H1 (cell line): Measurements from ENCODE around the gene AASDHPPT. TPM values are rescaled to one million over a fixed set of nuclear protein-coding genes. Genes with fewer than 3 reads are reported as not detected.

Experiments used
- CTCF ChIA-PET: fragments of 300-600 bp; sonication (Branson Sonifier 250); formaldehyde crosslinking; loops from one replicate; lab custom pipeline; 2021; ENCODE audit not compliant: partially characterized antibody; lab: Charles Lee
- POLR2A ChIA-PET: fragments of 300-600 bp; sonication (Branson Sonifier 250); formaldehyde crosslinking; loops from one replicate; lab custom pipeline; 2021; ENCODE audit warnings: inconsistent platforms; ENCODE audit not compliant: partially characterized antibody; lab: Charles Lee
- DNase-seq, 2 experiments: peaks; one replicate each; pipeline versions ENCODE4 v3.0.0 to v3.0.0-alpha.2; 2010 to 2022; ENCODE audit warnings: low spot score in 2 of 2, low read depth in 1 of 2, mixed read lengths in 1 of 2
- FAIRE-seq: peaks from 2 replicates; lab custom pipeline; 2011; peaks lifted over from hg19 to GRCh38; lab: Jason Lieb, UNC
- H2AFZ ChIP-seq: 2 replicates; pipeline ENCODE4 v1.8.1; 2012; ENCODE audit warnings: low read length, inconsistent platforms
- H2AK5ac ChIP-seq: 2 replicates; pipeline ENCODE4 v1.6.1; 2013; ENCODE audit warnings: low read depth, low read length
- H2BK120ac ChIP-seq: replicated peaks from 2 replicates; pipeline ENCODE3; 2013; ENCODE audit warnings: low read depth, low read length, inconsistent platforms
- H2BK12ac ChIP-seq: 2 replicates; pipeline ENCODE4 v1.6.1; 2013; ENCODE audit warnings: low read depth, low read length
- H2BK15ac ChIP-seq: 2 replicates; pipeline ENCODE4 v1.6.1; 2013; ENCODE audit warnings: low read length
- H2BK20ac ChIP-seq: 2 replicates; pipeline ENCODE4 v1.6.1; 2013; ENCODE audit warnings: low read length
- H2BK5ac ChIP-seq: 2 replicates; pipeline ENCODE4 v1.6.1; 2013; ENCODE audit warnings: low read depth, low read length
- H3K14ac ChIP-seq: 2 replicates; pipeline ENCODE4 v1.6.1; 2013; ENCODE audit warnings: inconsistent platforms; ENCODE audit not compliant: insufficient read length
- H3K18ac ChIP-seq: 2 replicates; pipeline ENCODE4 v1.6.1; 2013; ENCODE audit warnings: low read length; ENCODE audit errors: extremely low read depth
- H3K23ac ChIP-seq: 2 replicates; pipeline ENCODE4 v1.6.1; 2013; ENCODE audit warnings: inconsistent platforms; ENCODE audit not compliant: insufficient read length
- H3K23me2 ChIP-seq: 2 replicates; pipeline ENCODE4 v1.6.1; 2013; ENCODE audit warnings: low read depth, low read length
- H3K27ac ChIP-seq: 2 replicates; pipeline ENCODE4 v1.6.1; 2011; ENCODE audit warnings: low read depth, low read length, inconsistent platforms
- H3K27me3 ChIP-seq, 4 experiments: replicated peaks in 1 of 4; 1 replicate in 1 of 4; 2 replicates in 3 of 4; pipeline versions ENCODE4 v1.6.1 to v1.8.1; 2011 to 2013; ENCODE audit warnings: low read length in 3 of 4, mild to moderate bottlenecking in 3 of 4, inconsistent platforms in 2 of 4, mixed read lengths in 2 of 4, moderate library complexity in 1 of 4; ENCODE audit not compliant: control insufficient read depth in 3 of 4, insufficient read depth in 3 of 4; ENCODE audit errors: extremely low read depth in 1 of 4
- H3K36me3 ChIP-seq, 4 experiments: 2 replicates each; pipeline versions ENCODE4 v1.6.1 to v1.8.1; 2011 to 2013; ENCODE audit warnings: mild to moderate bottlenecking in 4 of 4, low read length in 3 of 4, moderate library complexity in 2 of 4, control low read depth in 1 of 4, inconsistent platforms in 1 of 4; ENCODE audit not compliant: insufficient read depth in 4 of 4, control insufficient read depth in 2 of 4
- H3K4ac ChIP-seq: replicated peaks from 2 replicates; pipeline ENCODE3; 2013; ENCODE audit warnings: low read length, low read depth, mixed read lengths, inconsistent platforms; ENCODE audit not compliant: insufficient read length
- H3K4me1 ChIP-seq, 4 experiments: replicated peaks in 1 of 4; 1 replicate in 1 of 4; 2 replicates in 3 of 4; pipeline versions ENCODE4 v1.6.1 to v1.8.1; 2011 to 2013; ENCODE audit warnings: low read length in 3 of 4, inconsistent platforms in 2 of 4, mixed read lengths in 1 of 4; ENCODE audit not compliant: insufficient read depth in 4 of 4, control insufficient read depth in 3 of 4
- H3K4me2 ChIP-seq, 2 experiments: 2 replicates each; pipeline versions ENCODE4 v1.6.1 to v1.8.1; 2011 to 2013; ENCODE audit warnings: low read depth in 2 of 2, low read length in 2 of 2, control low read depth in 1 of 2, inconsistent platforms in 1 of 2, mild to moderate bottlenecking in 1 of 2; ENCODE audit not compliant: insufficient read depth in 1 of 2
- H3K4me3 ChIP-seq, 4 experiments: fragments of 200-600, 300-600 bp in 1 of 4; sonication (generic), shearing (Covaris generic), sonication (Bioruptor Twin) in 1 of 4; 2 replicates each; pipeline versions ENCODE4 v1.5.1 to v1.8.1; 2011 to 2016; ENCODE audit warnings: low read length in 4 of 4, low read depth in 3 of 4, control low read depth in 2 of 4, inconsistent platforms in 2 of 4, mild to moderate bottlenecking in 2 of 4, mixed read lengths in 1 of 4, moderate library complexity in 1 of 4; ENCODE audit not compliant: insufficient read depth in 2 of 4; ENCODE audit errors: extremely low read depth in 1 of 4
- H3K56ac ChIP-seq: replicated peaks from 2 replicates; pipeline ENCODE3; 2013; ENCODE audit warnings: low read depth, mild to moderate bottlenecking, mixed read lengths, low read length, inconsistent platforms; ENCODE audit not compliant: insufficient read length
- H3K79me1 ChIP-seq: 2 replicates; pipeline ENCODE4 v1.6.1; 2013; ENCODE audit warnings: low read depth, low read length, control low read depth
- H3K79me2 ChIP-seq, 2 experiments: 2 replicates each; pipeline versions ENCODE4 v1.6.1 to v1.8.1; 2012 to 2013; ENCODE audit warnings: low read length in 2 of 2, mild to moderate bottlenecking in 2 of 2, inconsistent platforms in 1 of 2; ENCODE audit not compliant: insufficient read depth in 2 of 2, control insufficient read depth in 1 of 2
- H3K9ac ChIP-seq, 4 experiments: replicated peaks in 1 of 4; 1 replicate in 1 of 4; 2 replicates in 3 of 4; pipeline versions ENCODE4 v1.6.1 to v1.8.1; 2011 to 2013; ENCODE audit warnings: low read depth in 3 of 4, low read length in 3 of 4, control low read depth in 2 of 4, mild to moderate bottlenecking in 2 of 4, moderate library complexity in 2 of 4, inconsistent platforms in 1 of 4; ENCODE audit errors: extremely low read depth in 1 of 4
- H3K9me3 ChIP-seq, 2 experiments: 2 replicates each; pipeline versions ENCODE4 v1.6.1 to v1.8.1; 2012 to 2013; ENCODE audit warnings: mild to moderate bottlenecking in 2 of 2, moderate library complexity in 2 of 2, control low read depth in 1 of 2, inconsistent platforms in 1 of 2, low read depth in 1 of 2, low read length in 1 of 2, mixed read lengths in 1 of 2; ENCODE audit not compliant: insufficient read depth in 2 of 2
- H4K20me1 ChIP-seq, 2 experiments: replicated peaks in 1 of 2; 2 replicates each; pipeline versions ENCODE3 to v1.8.1; 2011 to 2013; ENCODE audit warnings: inconsistent platforms in 2 of 2, low read length in 2 of 2, mild to moderate bottlenecking in 1 of 2; ENCODE audit not compliant: insufficient read depth in 2 of 2, control insufficient read depth in 1 of 2
- H4K5ac ChIP-seq: 2 replicates; pipeline ENCODE4 v1.6.1; 2013; ENCODE audit warnings: low read length, low read depth, mixed read lengths, inconsistent platforms; ENCODE audit not compliant: insufficient read length
- H4K8ac ChIP-seq: 2 replicates; pipeline ENCODE4 v1.8.0; 2013; ENCODE audit warnings: mild to moderate bottlenecking, moderate library complexity, low read length, inconsistent platforms; ENCODE audit not compliant: insufficient read depth; ENCODE audit errors: extremely low read depth
- H4K91ac ChIP-seq: replicated peaks from 2 replicates; pipeline ENCODE3; 2013; ENCODE audit warnings: low read length, mixed read lengths, inconsistent platforms; ENCODE audit not compliant: insufficient read length
- TCF12 ChIP-seq: IDR thresholded peaks from 2 replicates; pipeline ENCODE4 v1.6.1; 2011; ENCODE audit warnings: low read depth, mild to moderate bottlenecking, low read length
- WGBS, 2 experiments: shearing (Covaris generic) in 1 of 2; methylation state at CpG; one replicate each; pipeline versions ENCODE4 v1.1.6 to v1.1.7; 2013 to 2015; ENCODE audit warnings: low lambda C conversion rate in 2 of 2, mixed read lengths in 2 of 2, inconsistent platforms in 1 of 2, low coverage in 1 of 2, missing lambda C conversion rate in 1 of 2; ENCODE audit not compliant: insufficient replicate concordance in 2 of 2, insufficient coverage in 1 of 2, insufficient read length in 1 of 2; ENCODE audit errors: extremely low coverage in 1 of 2, missing lambda C conversion rate in 1 of 2; 5-methylcytosine and 5-hydroxymethylcytosine counted together
- polyA plus RNA-seq, 7 experiments: library from polyadenylated mRNA; depleted of rRNA in 3 of 7; stranded (reverse) in 5 of 7; unstranded in 2 of 7; fragments of >200 nt in 5 of 7; fragments of 200-250 nt in 2 of 7; gene quantifications; 1 replicate in 5 of 7; 2 replicates in 1 of 7; 4 replicates in 1 of 7; pipeline versions ENCODE4 v1.2.1 to v1.2.3, GENCODE V29; 2011 to 2013; ENCODE audit warnings: missing spikeins in 2 of 7, mixed read lengths in 2 of 7
- total RNA-seq: library from RNA; stranded (reverse); fragmentation: NEBNext Ultra II Directional; extraction: Animal tissue kit (Norgen Biotek cat#: 25700); gene quantifications from 2 replicates; pipeline ENCODE4 v1.2.1, GENCODE V29; 2021
- TF ChIP-seq, protein P1 (sequence below), 3 experiments: IDR thresholded peaks; 1 replicate in 2 of 3; 2 replicates in 1 of 3; pipeline versions ENCODE4 v1.5.1 to v1.6.1; 2011; ENCODE audit warnings: low read length in 3 of 3, mild to moderate bottlenecking in 3 of 3, inconsistent platforms in 2 of 3, low read depth in 1 of 3, moderate library complexity in 1 of 3; ENCODE audit not compliant: insufficient read depth in 1 of 3; ENCODE audit errors: control extremely low read depth in 1 of 3

AASDHPPT gene
- total and polyA plus RNA-seq, 2 of the 8 experiments (the other 6 are each of a cell fraction or from before 2014, with no cell fraction given) = 15.7 to 42.2 TPM

GRCh38 chr11:106086135-106086534, 8.7 kb downstream of the AASDHPPT start:
- Histone ChIP-seq H4K5ac (no peak overlapping the region), H2BK5ac (no peak overlapping the region), H3K4me3 (no peak overlapping the region), H3K9ac (no peak overlapping the region), H3K56ac (no peak overlapping the region), H3K27me3 (no peaks in the 10 kb centered on the region), H2BK20ac (no peak overlapping the region), H3K14ac (no peak overlapping the region), H3K79me1 (peaks cover 2% of the 10 kb centered on the region; the same call in 1 of the 2 replicates), H3K23ac (no peak overlapping the region), H3K27ac (no peak overlapping the region), H2AK5ac (no peak overlapping the region), H2BK15ac (no peak overlapping the region), H3K18ac (no peak overlapping the region), H2BK12ac (no peak overlapping the region), H4K20me1 (peaks cover 3 to 4% of the 10 kb centered on the region in 2 experiments), H3K4me2 (no peak overlapping the region), H2BK120ac (no peak overlapping the region), H3K4ac (no peak overlapping the region), H3K4me1 (no peaks in the 10 kb centered on the region), H2AFZ (no peak overlapping the region), H3K9me3 (no peaks in the 10 kb centered on the region), H3K23me2 (no peaks in the 10 kb centered on the region), H4K91ac (no peak overlapping the region), H3K36me3 (peaks cover 0 to 55% (median 12%) of the 10 kb centered on the region in 4 experiments; a peak in 6 of 8 replicates), H4K8ac (no peak overlapping the region), H3K79me2 (peaks cover 10 to 95% of the 10 kb centered on the region in 2 experiments)
- WGBS, 2 experiments = 93% methylated on average over 1 of the region's 1 CpG; no CpG with 5 or more reads in 1 of the 2 experiments
- no peak for TF ChIP-seq TCF12
- TF ChIP-seq, protein P1, sequence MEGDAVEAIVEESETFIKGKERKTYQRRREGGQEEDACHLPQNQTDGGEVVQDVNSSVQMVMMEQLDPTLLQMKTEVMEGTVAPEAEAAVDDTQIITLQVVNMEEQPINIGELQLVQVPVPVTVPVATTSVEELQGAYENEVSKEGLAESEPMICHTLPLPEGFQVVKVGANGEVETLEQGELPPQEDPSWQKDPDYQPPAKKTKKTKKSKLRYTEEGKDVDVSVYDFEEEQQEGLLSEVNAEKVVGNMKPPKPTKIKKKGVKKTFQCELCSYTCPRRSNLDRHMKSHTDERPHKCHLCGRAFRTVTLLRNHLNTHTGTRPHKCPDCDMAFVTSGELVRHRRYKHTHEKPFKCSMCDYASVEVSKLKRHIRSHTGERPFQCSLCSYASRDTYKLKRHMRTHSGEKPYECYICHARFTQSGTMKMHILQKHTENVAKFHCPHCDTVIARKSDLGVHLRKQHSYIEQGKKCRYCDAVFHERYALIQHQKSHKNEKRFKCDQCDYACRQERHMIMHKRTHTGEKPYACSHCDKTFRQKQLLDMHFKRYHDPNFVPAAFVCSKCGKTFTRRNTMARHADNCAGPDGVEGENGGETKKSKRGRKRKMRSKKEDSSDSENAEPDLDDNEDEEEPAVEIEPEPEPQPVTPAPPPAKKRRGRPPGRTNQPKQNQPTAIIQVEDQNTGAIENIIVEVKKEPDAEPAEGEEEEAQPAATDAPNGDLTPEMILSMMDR (IDR thresholded peaks at IDR 0.05; ENCODE audit: control extremely low read depth in 1 of 3, insufficient read depth in 1 of 3, low read depth in 1 of 3, low read length in 3 of 3) = no peak
- CTCF ChIA-PET = interaction anchor here (0.8 to 5.4 kb wide), 7 partner anchors 9 to 499 kb away, joined by 3 to 29 read pairs (median 6); partner anchors contain the start of genes AASDHPPT and KBTBD3
- FAIRE-seq = no peak
- POLR2A ChIA-PET = interaction anchor here (1.4 kb wide), 2 partner anchors 9 to 16 kb away, joined by 3 to 6 read pairs; partner anchors contain the start of genes AASDHPPT and KBTBD3
- no peak for DNase-seq
